Karpas-422 (cell line): ENCODE measurements around the gene SMAP2. TPM values are rescaled to one million over a fixed set of nuclear protein-coding genes. Genes with fewer than 3 reads are reported as not detected.

ENCODE experiments used
- DNase-seq: peaks from one replicate; pipeline ENCODE4 v3.0.0-alpha.2; 2015
- H2AFZ ChIP-seq: fragments of 200-600 bp; sonication (generic); 2 replicates; pipeline ENCODE4 v1.6.1; 2014; ENCODE audit warnings: antibody characterized with exemption, low read length, mixed read lengths
- H3K27ac ChIP-seq: fragments of 200-600 bp; sonication (generic); 2 replicates; pipeline ENCODE4 v1.5.1; 2014; ENCODE audit warnings: mild to moderate bottlenecking, low read length, moderate library complexity
- H3K27me3 ChIP-seq: fragments of 200-600 bp; sonication (generic); 2 replicates; pipeline ENCODE4 v1.6.1; 2014; ENCODE audit warnings: low read length, mixed read lengths
- H3K36me3 ChIP-seq: fragments of 200-600 bp; sonication (generic); 2 replicates; pipeline ENCODE4 v1.6.1; 2014; ENCODE audit warnings: low read length, mixed read lengths; ENCODE audit not compliant: insufficient read depth
- H3K4me1 ChIP-seq: fragments of 200-600 bp; sonication (generic); 2 replicates; pipeline ENCODE4 v1.6.1; 2014; ENCODE audit warnings: mild to moderate bottlenecking, low read length, mixed read lengths
- H3K4me2 ChIP-seq: fragments of 200-600 bp; sonication (generic); 2 replicates; pipeline ENCODE4 v1.6.1; 2014; ENCODE audit warnings: low read length, low read depth, mild to moderate bottlenecking; ENCODE audit not compliant: poor library complexity, severe bottlenecking
- H3K4me3 ChIP-seq: fragments of 200-600 bp; sonication (generic); 2 replicates; pipeline ENCODE4 v1.5.1; 2014; ENCODE audit warnings: mild to moderate bottlenecking, antibody characterized with exemption, low read length, mixed read lengths
- H3K79me2 ChIP-seq: fragments of 200-600 bp; sonication (generic); 2 replicates; pipeline ENCODE4 v1.6.1; 2014; ENCODE audit warnings: mild to moderate bottlenecking, low read length, mixed read lengths
- H3K9ac ChIP-seq: fragments of 200-600 bp; sonication (generic); 2 replicates; pipeline ENCODE4 v1.6.0; 2014; ENCODE audit warnings: low read length
- H3K9me2 ChIP-seq: fragments of 200-600 bp; sonication (generic), shearing (Covaris generic); replicated peaks from 2 replicates; pipeline ENCODE4 v1.6.0; 2014; ENCODE audit warnings: mild to moderate bottlenecking, low read length, moderate library complexity; ENCODE audit not compliant: insufficient read depth
- H3K9me3 ChIP-seq: fragments of 300-700, 200-600 bp; sonication (generic); 2 replicates; pipeline ENCODE4 v1.6.1; 2014; ENCODE audit warnings: low read length, mixed read lengths
- H4K20me1 ChIP-seq: fragments of 200-600 bp; sonication (generic); 2 replicates; pipeline ENCODE4 v1.6.1; 2014; ENCODE audit warnings: mild to moderate bottlenecking, antibody characterized with exemption, low read length, low read depth; ENCODE audit not compliant: insufficient read depth
- total RNA-seq: library from RNA; depleted of rRNA; stranded (reverse); fragments of >200 nt; shearing (Covaris generic); gene quantifications from 2 replicates; pipeline ENCODE4 v1.2.3, GENCODE V29; 2014; ENCODE audit warnings: low replicate concordance

The SMAP2 gene
- total RNA-seq, 1 experiment from 2014 or later, result 37.5 TPM

- H3K36me3 ChIP-seq, result no peaks in the 10 kb centered on the region
- no peak for DNase-seq
- no peak overlapping the region for H3K4me2 ChIP-seq
- H3K9me3 ChIP-seq, result no peaks in the 10 kb centered on the region
- H3K9ac ChIP-seq, result no peak overlapping the region
- no peaks in the 10 kb centered on the region for H3K9me2 ChIP-seq
- no peaks in the 10 kb centered on the region for H3K4me1 ChIP-seq
- H3K4me3 ChIP-seq, result no peak overlapping the region
- H2AFZ ChIP-seq, result no peak overlapping the region
- H3K27ac ChIP-seq, result no peak overlapping the region
- no peaks in the 10 kb centered on the region for H4K20me1 ChIP-seq
- peaks cover 15% of the 10 kb centered on the region for H3K79me2 ChIP-seq
- H3K27me3 ChIP-seq, result no peaks in the 10 kb centered on the region
Measured at GRCh38 chr1:40411294-40411693, 37.8 kb downstream of the SMAP2 start.

- no peak overlapping the region for H3K9ac ChIP-seq
- H3K4me1 ChIP-seq, result no peaks in the 10 kb centered on the region
- H4K20me1 ChIP-seq, result no peaks in the 10 kb centered on the region
- no peak overlapping the region for H2AFZ ChIP-seq
- H3K4me2 ChIP-seq, result no peak overlapping the region
- no peaks in the 10 kb centered on the region for H3K9me2 ChIP-seq
- peaks cover 10% of the 10 kb centered on the region for H3K79me2 ChIP-seq
- H3K36me3 ChIP-seq, result no peaks in the 10 kb centered on the region
- H3K4me3 ChIP-seq, result no peak overlapping the region
- H3K9me3 ChIP-seq, result no peaks in the 10 kb centered on the region
- no peak overlapping the region for H3K27ac ChIP-seq
- H3K27me3 ChIP-seq, result no peaks in the 10 kb centered on the region
- DNase-seq, result no peak
Measured at GRCh38 chr1:40411843-40412242, 38.3 kb downstream of the SMAP2 start.

- H3K4me3 ChIP-seq, result no peak overlapping the region
- DNase-seq, result no peak
- H3K27ac ChIP-seq, result no peak overlapping the region
Measured at GRCh38 chr1:40413527-40414252, 40.2 kb downstream of the SMAP2 start.

GRCh38 chr1:40414331-40414730 is 40.8 kb downstream of the SMAP2 start:
- no peaks in the 10 kb centered on the region for H3K27me3 ChIP-seq
- H3K4me3 ChIP-seq, result no peak overlapping the region
- H3K4me1 ChIP-seq, result no peaks in the 10 kb centered on the region
- H3K4me2 ChIP-seq, result no peak overlapping the region
- DNase-seq, result no peak
- no peaks in the 10 kb centered on the region for H3K36me3 ChIP-seq
- no peak overlapping the region for H2AFZ ChIP-seq
- H3K79me2 ChIP-seq, result peaks cover 3% of the 10 kb centered on the region; the same call in 1 of the 2 replicates
- H3K9ac ChIP-seq, result no peak overlapping the region
- no peaks in the 10 kb centered on the region for H3K9me2 ChIP-seq
- H3K27ac ChIP-seq, result no peak overlapping the region
- H3K9me3 ChIP-seq, result no peaks in the 10 kb centered on the region
- no peaks in the 10 kb centered on the region for H4K20me1 ChIP-seq

More at GRCh38 chr1:40413527-40414252, 40.2 kb downstream of the SMAP2 start:
- no peaks in the 10 kb centered on the region for H3K36me3 ChIP-seq
- H3K79me2 ChIP-seq, result peaks cover 3% of the 10 kb centered on the region; the same call in 1 of the 2 replicates
- no peaks in the 10 kb centered on the region for H3K9me3 ChIP-seq
- H3K9me2 ChIP-seq, result no peaks in the 10 kb centered on the region
- H3K9ac ChIP-seq, result no peak overlapping the region
- H3K4me2 ChIP-seq, result no peak overlapping the region
- H2AFZ ChIP-seq, result no peak overlapping the region
- H3K4me1 ChIP-seq, result no peaks in the 10 kb centered on the region
- no peaks in the 10 kb centered on the region for H4K20me1 ChIP-seq
- H3K27me3 ChIP-seq, result no peaks in the 10 kb centered on the region

- Histone ChIP-seq H3K9me3 (no peaks in the 10 kb centered on the region), H4K20me1 (no peaks in the 10 kb centered on the region)
Measured at GRCh38 chr1:40416709-40417108, 43.2 kb downstream of the SMAP2 start.

GRCh38 chr1:40421431-40422384 is 48.2 kb downstream of the SMAP2 start:
- no peaks in the 10 kb centered on the region for H3K4me1 ChIP-seq
- H3K79me2 ChIP-seq, result no peaks in the 10 kb centered on the region
- H4K20me1 ChIP-seq, result no peaks in the 10 kb centered on the region
- H3K27ac ChIP-seq, result no peak overlapping the region
- no peaks in the 10 kb centered on the region for H3K36me3 ChIP-seq
- no peak overlapping the region for H3K4me2 ChIP-seq
- no peak for DNase-seq
- no peak overlapping the region for H3K9ac ChIP-seq
- no peak overlapping the region for H3K4me3 ChIP-seq
- no peak overlapping the region for H2AFZ ChIP-seq
- H3K27me3 ChIP-seq, result no peaks in the 10 kb centered on the region
- no peaks in the 10 kb centered on the region for H3K9me3 ChIP-seq
- H3K9me2 ChIP-seq, result no peaks in the 10 kb centered on the region

More at GRCh38 chr1:40416709-40417108, 43.2 kb downstream of the SMAP2 start:
- Histone ChIP-seq H3K27me3 (no peaks in the 10 kb centered on the region), H3K27ac (no peak overlapping the region), H3K9me2 (no peaks in the 10 kb centered on the region), H3K9ac (no peak overlapping the region), H3K4me3 (no peak overlapping the region), H3K79me2 (no peaks in the 10 kb centered on the region), H2AFZ (no peak overlapping the region), H3K4me1 (no peaks in the 10 kb centered on the region), H3K4me2 (no peak overlapping the region), H3K36me3 (no peaks in the 10 kb centered on the region)
- DNase-seq, result no peak

GRCh38 chr1:40422630-40423263 is 49.2 kb downstream of the SMAP2 start:
- Histone ChIP-seq H2AFZ (no peak overlapping the region), H3K27ac (no peak overlapping the region), H4K20me1 (no peaks in the 10 kb centered on the region), H3K4me3 (no peak overlapping the region), H3K27me3 (no peaks in the 10 kb centered on the region), H3K4me2 (no peak overlapping the region), H3K4me1 (no peaks in the 10 kb centered on the region), H3K36me3 (no peaks in the 10 kb centered on the region), H3K9ac (no peak overlapping the region), H3K9me2 (no peaks in the 10 kb centered on the region), H3K9me3 (no peaks in the 10 kb centered on the region), H3K79me2 (no peaks in the 10 kb centered on the region)
- no peak for DNase-seq

- Histone ChIP-seq H2AFZ (no peak overlapping the region), H3K4me2 (no peak overlapping the region), H4K20me1 (no peaks in the 10 kb centered on the region), H3K27me3 (no peaks in the 10 kb centered on the region), H3K27ac (no peak overlapping the region), H3K36me3 (no peaks in the 10 kb centered on the region), H3K79me2 (no peaks in the 10 kb centered on the region), H3K9ac (no peak overlapping the region), H3K9me2 (no peaks in the 10 kb centered on the region), H3K4me3 (no peak overlapping the region), H3K4me1 (no peaks in the 10 kb centered on the region), H3K9me3 (no peaks in the 10 kb centered on the region)
- DNase-seq, result no peak
Measured at GRCh38 chr1:40423264-40423642, 49.7 kb downstream of the SMAP2 start.
